H9 (cell line): ENCODE results near the gene NUBPL. TPM values are rescaled to one million over a fixed set of nuclear protein-coding genes. Genes with fewer than 3 reads are reported as not detected.

Experiments
- DNase-seq: peaks from one replicate; pipeline ENCODE4 v3.0.0-alpha.2; 2017
- H2AFZ ChIP-seq: one replicate; pipeline ENCODE4 v1.6.1; 2013; ENCODE audit warnings: mild to moderate bottlenecking, low read length, control low read depth, moderate library complexity
- H2AK5ac ChIP-seq: 2 replicates; pipeline ENCODE4 v1.6.1; 2013; ENCODE audit warnings: low read length, control low read depth, mixed read lengths; ENCODE audit not compliant: insufficient read length
- H2BK120ac ChIP-seq: one replicate; pipeline ENCODE4 v1.6.1; 2013; ENCODE audit warnings: low read depth, mild to moderate bottlenecking, low read length, control low read depth, inconsistent platforms; ENCODE audit not compliant: poor library complexity, severe bottlenecking
- H2BK12ac ChIP-seq: 2 replicates; pipeline ENCODE4 v1.6.1; 2013; ENCODE audit warnings: low read length, control low read depth, mixed read lengths, low read depth; ENCODE audit not compliant: insufficient read length
- H2BK15ac ChIP-seq: 2 replicates; pipeline ENCODE4 v1.6.1; 2013; ENCODE audit warnings: low read depth, low read length, control low read depth
- H2BK20ac ChIP-seq: one replicate; pipeline ENCODE4 v1.6.1; 2013; ENCODE audit warnings: low read depth, mild to moderate bottlenecking, low read length, control low read depth, inconsistent platforms; ENCODE audit not compliant: poor library complexity, severe bottlenecking
- H2BK5ac ChIP-seq: 2 replicates; pipeline ENCODE4 v1.6.1; 2013; ENCODE audit warnings: low read length, control low read depth, mixed read lengths; ENCODE audit not compliant: insufficient read length
- H3K14ac ChIP-seq: 2 replicates; pipeline ENCODE4 v1.6.1; 2013; ENCODE audit warnings: low read length, control low read depth; ENCODE audit not compliant: insufficient read depth
- H3K18ac ChIP-seq: 2 replicates; pipeline ENCODE4 v1.6.1; 2013; ENCODE audit warnings: low read depth, mild to moderate bottlenecking, mixed read lengths, low read length, control low read depth; ENCODE audit not compliant: insufficient read length
- H3K23ac ChIP-seq: 2 replicates; pipeline ENCODE4 v1.6.1; 2013; ENCODE audit warnings: low read length, control low read depth, mixed read lengths, low read depth; ENCODE audit not compliant: insufficient read length
- H3K23me2 ChIP-seq: 2 replicates; pipeline ENCODE4 v1.6.1; 2013; ENCODE audit warnings: low read depth, mild to moderate bottlenecking, mixed read lengths, low read length, control low read depth; ENCODE audit not compliant: insufficient read length, poor library complexity, severe bottlenecking
- H3K27ac ChIP-seq: 2 replicates; pipeline ENCODE4 v1.5.1; 2013; ENCODE audit warnings: low read length, control low read depth, mixed read lengths, low read depth; ENCODE audit not compliant: insufficient read length
- H3K27me3 ChIP-seq: 2 replicates; pipeline ENCODE4 v1.6.1; 2013; ENCODE audit warnings: low read length, control low read depth, inconsistent platforms; ENCODE audit not compliant: insufficient read depth
- H3K4ac ChIP-seq: 2 replicates; pipeline ENCODE4 v1.6.1; 2013; ENCODE audit warnings: low read depth, mild to moderate bottlenecking, control low read depth, inconsistent platforms, low read length, moderate library complexity
- H3K4me1 ChIP-seq: 2 replicates; pipeline ENCODE4 v1.6.1; 2013; ENCODE audit warnings: low read length, control low read depth, inconsistent platforms; ENCODE audit not compliant: insufficient read depth
- H3K4me2 ChIP-seq: 2 replicates; pipeline ENCODE4 v1.6.1; 2013; ENCODE audit warnings: low read length, control low read depth, mixed read lengths; ENCODE audit not compliant: insufficient read length, insufficient read depth
- H3K56ac ChIP-seq: 2 replicates; pipeline ENCODE4 v1.6.1; 2013; ENCODE audit warnings: low read depth, mild to moderate bottlenecking, mixed read lengths, low read length, control low read depth; ENCODE audit not compliant: insufficient read length
- H3K79me1 ChIP-seq: 2 replicates; pipeline ENCODE4 v1.6.1; 2013; ENCODE audit warnings: low read depth, mild to moderate bottlenecking, moderate library complexity, low read length, control low read depth, inconsistent platforms; ENCODE audit not compliant: insufficient read depth, poor library complexity, severe bottlenecking
- H3K79me2 ChIP-seq: 2 replicates; pipeline ENCODE4 v1.6.1; 2013; ENCODE audit warnings: low read length, control low read depth, inconsistent platforms; ENCODE audit not compliant: insufficient read depth
- H3K9ac ChIP-seq: 2 replicates; pipeline ENCODE4 v1.6.1; 2013; ENCODE audit warnings: low read length, control low read depth, mixed read lengths; ENCODE audit not compliant: insufficient read length; ENCODE audit errors: extremely low read depth
- H3K9me3 ChIP-seq: one replicate; pipeline ENCODE4 v1.6.1; 2013; ENCODE audit warnings: low read depth, low read length, inconsistent platforms; ENCODE audit not compliant: control insufficient read depth
- H3T11ph ChIP-seq: one replicate; pipeline ENCODE4 v1.6.1; 2013; ENCODE audit warnings: mild to moderate bottlenecking, low read length, control low read depth, inconsistent platforms
- H4K20me1 ChIP-seq: one replicate; pipeline ENCODE4 v1.6.1; 2013; ENCODE audit not compliant: control insufficient read depth, insufficient read length, insufficient read depth
- H4K5ac ChIP-seq: 2 replicates; pipeline ENCODE4 v1.6.1; 2013; ENCODE audit warnings: low read depth, mild to moderate bottlenecking, mixed read lengths, low read length, control low read depth; ENCODE audit not compliant: insufficient read length
- H4K8ac ChIP-seq: replicated peaks from 2 replicates; pipeline ENCODE4 v1.6.1; 2013; ENCODE audit warnings: low read length, control low read depth, mixed read lengths, low read depth; ENCODE audit not compliant: insufficient read length
- H4K91ac ChIP-seq: 2 replicates; pipeline ENCODE4 v1.6.1; 2013; ENCODE audit warnings: low read depth, mild to moderate bottlenecking, moderate library complexity, mixed read lengths, low read length, control low read depth; ENCODE audit not compliant: insufficient read length
- H3K27ac Mint-ChIP-seq, 3 experiments: 2 replicates in 2 of 3; 3 replicates in 1 of 3; pipeline ENCODE4 v1.8.0; 2020 to 2021; ENCODE audit warnings: mixed read lengths in 3 of 3, mild to moderate bottlenecking in 1 of 3, moderate library complexity in 1 of 3
- H3K27me3 Mint-ChIP-seq: 2 replicates; pipeline ENCODE4 v1.8.0; 2021; ENCODE audit warnings: low read depth, mild to moderate bottlenecking, moderate library complexity, mixed read lengths
- H3K36me3 Mint-ChIP-seq, 3 experiments: 2 replicates in 2 of 3; 3 replicates in 1 of 3; pipeline ENCODE4 v1.8.0; 2020 to 2021; ENCODE audit warnings: low read depth in 3 of 3, mixed read lengths in 3 of 3; ENCODE audit not compliant: insufficient read depth in 1 of 3
- H3K4me1 Mint-ChIP-seq, 2 experiments: 2 replicates each; pipeline ENCODE4 v1.8.0; 2020; ENCODE audit warnings: mixed read lengths in 2 of 2
- H3K4me3 Mint-ChIP-seq, 2 experiments: 2 replicates in 1 of 2; 3 replicates in 1 of 2; pipeline ENCODE4 v1.8.0; 2020 to 2021; ENCODE audit warnings: mild to moderate bottlenecking in 2 of 2, mixed read lengths in 2 of 2, moderate library complexity in 1 of 2
- H3K9me3 Mint-ChIP-seq, 2 experiments: 2 replicates in 1 of 2; 3 replicates in 1 of 2; pipeline ENCODE4 v1.8.0; 2020; ENCODE audit warnings: mild to moderate bottlenecking in 2 of 2, mixed read lengths in 2 of 2, moderate library complexity in 1 of 2
- total RNA-seq: library from RNA; stranded (reverse); gene quantifications from 2 replicates; pipeline ENCODE4 v1.2.1, GENCODE V29; 2021
- TF ChIP-seq, protein P1 (sequence below): fragments of 200-600 bp; sonication (generic); conservative IDR thresholded peaks from 3 replicates; pipeline ENCODE4 v1.8.0; 2021; ENCODE audit warnings: antibody characterized with exemption, mild to moderate bottlenecking

NUBPL gene
- total RNA-seq, 1 experiment from 2014 or later = 14.8 TPM

DNA sequence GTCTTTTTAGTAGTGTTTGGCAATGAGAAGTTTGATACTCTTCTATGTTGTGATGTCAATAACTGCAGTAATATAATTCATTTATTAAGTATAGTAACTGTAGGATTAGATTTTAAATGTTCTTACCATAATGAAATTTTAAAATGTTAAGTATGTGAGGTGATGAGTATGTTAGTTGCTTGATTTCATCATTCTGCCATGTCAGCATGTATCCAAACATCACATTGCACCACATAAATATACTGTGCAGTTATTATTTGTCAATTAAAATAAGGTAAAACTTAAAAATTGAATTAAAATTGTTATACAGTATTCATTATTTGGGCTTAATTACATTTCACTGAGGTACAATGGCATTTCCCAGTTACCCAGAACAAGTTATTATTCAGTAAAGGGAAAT, 138.6 kb downstream of the NUBPL start:
- no peak overlapping the region for H3K27ac ChIP-seq
- Mint-ChIP-seq H3K36me3 (peaks cover 23 to 35% (median 33%) of the 10 kb centered on the region in 3 experiments), H3K4me1 (no peaks in the 10 kb centered on the region), H3K4me3 (no peak overlapping the region), H3K27ac (no peak overlapping the region), H3K9me3 (peaks cover 35 to 36% of the 10 kb centered on the region in 2 experiments), H3K27me3 (no peaks in the 10 kb centered on the region)
- no peak overlapping the region for H3K4ac ChIP-seq
- TF ChIP-seq, protein P1, sequence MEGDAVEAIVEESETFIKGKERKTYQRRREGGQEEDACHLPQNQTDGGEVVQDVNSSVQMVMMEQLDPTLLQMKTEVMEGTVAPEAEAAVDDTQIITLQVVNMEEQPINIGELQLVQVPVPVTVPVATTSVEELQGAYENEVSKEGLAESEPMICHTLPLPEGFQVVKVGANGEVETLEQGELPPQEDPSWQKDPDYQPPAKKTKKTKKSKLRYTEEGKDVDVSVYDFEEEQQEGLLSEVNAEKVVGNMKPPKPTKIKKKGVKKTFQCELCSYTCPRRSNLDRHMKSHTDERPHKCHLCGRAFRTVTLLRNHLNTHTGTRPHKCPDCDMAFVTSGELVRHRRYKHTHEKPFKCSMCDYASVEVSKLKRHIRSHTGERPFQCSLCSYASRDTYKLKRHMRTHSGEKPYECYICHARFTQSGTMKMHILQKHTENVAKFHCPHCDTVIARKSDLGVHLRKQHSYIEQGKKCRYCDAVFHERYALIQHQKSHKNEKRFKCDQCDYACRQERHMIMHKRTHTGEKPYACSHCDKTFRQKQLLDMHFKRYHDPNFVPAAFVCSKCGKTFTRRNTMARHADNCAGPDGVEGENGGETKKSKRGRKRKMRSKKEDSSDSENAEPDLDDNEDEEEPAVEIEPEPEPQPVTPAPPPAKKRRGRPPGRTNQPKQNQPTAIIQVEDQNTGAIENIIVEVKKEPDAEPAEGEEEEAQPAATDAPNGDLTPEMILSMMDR = no peak
- H2BK5ac ChIP-seq = no peak overlapping the region
- H2BK120ac ChIP-seq = no peak overlapping the region
- H2BK15ac ChIP-seq = no peak overlapping the region
- no peak overlapping the region for H2BK20ac ChIP-seq
- no peak overlapping the region for H3K56ac ChIP-seq
- H3K18ac ChIP-seq = no peak overlapping the region
- H2AK5ac ChIP-seq = no peak overlapping the region
- no peak overlapping the region for H3K14ac ChIP-seq
- no peak overlapping the region for H3K4me2 ChIP-seq
- H3K9me3 ChIP-seq = no peaks in the 10 kb centered on the region
- no peak overlapping the region for H4K8ac ChIP-seq
- H3T11ph ChIP-seq = no peak overlapping the region
- H3K79me2 ChIP-seq = no peaks in the 10 kb centered on the region
- no peak overlapping the region for H2AFZ ChIP-seq
- H3K27me3 ChIP-seq = no peaks in the 10 kb centered on the region
- H3K9ac ChIP-seq = no peak overlapping the region
- no peak for DNase-seq
- no peak overlapping the region for H4K91ac ChIP-seq
- H2BK12ac ChIP-seq = no peak overlapping the region
- H3K4me1 ChIP-seq = no peaks in the 10 kb centered on the region
- no peaks in the 10 kb centered on the region for H3K79me1 ChIP-seq
- no peak overlapping the region for H3K23ac ChIP-seq
- no peak overlapping the region for H4K5ac ChIP-seq
- no peaks in the 10 kb centered on the region for H3K23me2 ChIP-seq
- H4K20me1 ChIP-seq = no peaks in the 10 kb centered on the region
